ENCODE results near the gene SYNE1. TPM values are rescaled to one million over a fixed set of nuclear protein-coding genes. Genes with fewer than 3 reads are reported as not detected.

SYNE1 gene
- total and polyA plus RNA-seq, 2 of the 8 experiments (the other 6 are each of a cell fraction or from before 2014, with no cell fraction given), result 2.8 to 5.5 TPM

GRCh38 chr6:152086223-152086873, 550.8 kb downstream of the SYNE1 start:
- Histone ChIP-seq H2BK12ac (ENCODE audit: low read depth, low read length) (no peak overlapping the region), H3K79me1 (ENCODE audit: low read depth, low read length) (no peaks in the 10 kb centered on the region), H3K9ac (replicated peaks in 1 of 4; ENCODE audit: extremely low read depth in 1 of 4, low read depth in 3 of 4, low read length in 3 of 4) (no peak overlapping the region), H3K23me2 (ENCODE audit: low read depth, low read length) (no peaks in the 10 kb centered on the region), H2BK15ac (ENCODE audit: low read length) (no peak overlapping the region), H2BK20ac (ENCODE audit: low read length) (no peak overlapping the region), H3K27ac (ENCODE audit: low read depth, low read length) (no peak overlapping the region), H3K9me3 (ENCODE audit: insufficient read depth in 2 of 2, low read depth in 1 of 2, low read length in 1 of 2) (no peaks in the 10 kb centered on the region), H2BK120ac (replicated peaks; ENCODE audit: low read depth, low read length) (no peak overlapping the region), H3K36me3 (ENCODE audit: control insufficient read depth in 2 of 4, insufficient read depth in 4 of 4, low read length in 3 of 4) (no peaks in the 10 kb centered on the region), H4K8ac (ENCODE audit: extremely low read depth, insufficient read depth, low read length) (no peak overlapping the region), H2AFZ (ENCODE audit: low read length) (no peak overlapping the region), H3K4me2 (ENCODE audit: insufficient read depth in 1 of 2, low read depth in 2 of 2, low read length in 2 of 2) (no peak overlapping the region), H3K4ac (replicated peaks; ENCODE audit: insufficient read length, low read depth, low read length) (no peak overlapping the region), H3K56ac (replicated peaks; ENCODE audit: insufficient read length, low read depth, low read length) (no peak overlapping the region), H2BK5ac (ENCODE audit: low read depth, low read length) (no peak overlapping the region), H3K4me3 (ENCODE audit: extremely low read depth in 1 of 4, insufficient read depth in 2 of 4, low read depth in 3 of 4, low read length in 4 of 4) (no peak overlapping the region), H4K5ac (ENCODE audit: insufficient read length, low read depth, low read length) (no peak overlapping the region), H4K20me1 (replicated peaks in 1 of 2; ENCODE audit: control insufficient read depth in 1 of 2, insufficient read depth in 2 of 2, low read length in 2 of 2) (no peaks in the 10 kb centered on the region), H4K91ac (replicated peaks; ENCODE audit: insufficient read length, low read length) (no peak overlapping the region), H3K4me1 (replicated peaks in 1 of 4; ENCODE audit: control insufficient read depth in 3 of 4, insufficient read depth in 4 of 4, low read length in 3 of 4) (no peaks in the 10 kb centered on the region), H3K14ac (ENCODE audit: insufficient read length) (no peak overlapping the region), H3K23ac (ENCODE audit: insufficient read length) (no peak overlapping the region), H2AK5ac (ENCODE audit: low read depth, low read length) (no peak overlapping the region), H3K79me2 (ENCODE audit: control insufficient read depth in 1 of 2, insufficient read depth in 2 of 2, low read length in 2 of 2) (no peaks in the 10 kb centered on the region), H3K18ac (ENCODE audit: extremely low read depth, low read length) (no peak overlapping the region), H3K27me3 (replicated peaks in 1 of 4; ENCODE audit: control insufficient read depth in 3 of 4, extremely low read depth in 1 of 4, insufficient read depth in 3 of 4, low read length in 3 of 4) (no peaks in the 10 kb centered on the region)
- 92% methylated on average over 3 of the region's 3 CpGs; no CpG with 5 or more reads in 1 of the 2 experiments for WGBS, 2 experiments (ENCODE audit: extremely low coverage in 1 of 2, insufficient coverage in 1 of 2, insufficient read length in 1 of 2, insufficient replicate concordance in 2 of 2, low coverage in 1 of 2, low lambda C conversion rate in 2 of 2, missing lambda C conversion rate in 1 of 2)
- DNase-seq (ENCODE audit: low read depth in 1 of 2, low spot score in 2 of 2) (no peak), FAIRE-seq (no peak)
- POLR2A ChIA-PET (ENCODE audit: partially characterized antibody), result no interaction called here
- CTCF ChIA-PET (ENCODE audit: partially characterized antibody), result interaction anchor here (0.6 to 1.7 kb wide), 2 partner anchors 10 to 275 kb away, joined by 4 to 6 read pairs; no protein-coding TSS in a partner anchor
- TF ChIP-seq CBX5 (IDR thresholded peaks at IDR 0.05; ENCODE audit: low read depth, low read length), result no peak
- no peak for TF ChIP-seq CHD1 (IDR thresholded peaks at IDR 0.05; ENCODE audit: low read depth, low read length)
- TF ChIP-seq KDM1A (IDR thresholded peaks at IDR 0.05; ENCODE audit: borderline replicate concordance, low read length), result no peak
- no peak for TF ChIP-seq MAFK (IDR thresholded peaks at IDR 0.05; ENCODE audit: low read depth, low read length)
- TF ChIP-seq EZH2 (IDR thresholded peaks at IDR 0.05; ENCODE audit: low read depth, low read length, severe bottlenecking), result no peak

Data from H1 (cell line).